HepG2 (cell line): ENCODE results near the gene FETUB. TPM values are rescaled to one million over a fixed set of nuclear protein-coding genes. Genes with fewer than 3 reads are reported as not detected.

Experiments
- ARNT ChIP-seq: fragments of 450-650 bp; IDR thresholded peaks from 2 replicates; pipeline ENCODE4 v1.6.1; 2017
- ASH2L ChIP-seq: fragments of 300-600, 200-600 bp; sonication (generic); IDR thresholded peaks from 2 replicates; pipeline ENCODE4 v1.7.0; 2017; ENCODE audit warnings: low read depth, mild to moderate bottlenecking, moderate library complexity, mixed read lengths, low read length; ENCODE audit not compliant: insufficient read length
- CBX5 ChIP-seq: sonication (generic); formaldehyde crosslinking; IDR thresholded peaks from 2 replicates; pipeline ENCODE4 v1.4.0; 2020; ENCODE audit warnings: missing genetic modification reagents, borderline replicate concordance
- ELF1 ChIP-seq: sonication (generic); formaldehyde crosslinking; IDR thresholded peaks from 2 replicates; pipeline ENCODE4 v1.4.0; 2020; ENCODE audit warnings: missing genetic modification reagents
- ELK4 ChIP-seq: sonication (generic); formaldehyde crosslinking; IDR thresholded peaks from 2 replicates; pipeline ENCODE4 v1.9.0; 2021; ENCODE audit warnings: missing genetic modification reagents, borderline replicate concordance
- FOXJ3 ChIP-seq: sonication (generic); formaldehyde crosslinking; IDR thresholded peaks from 2 replicates; pipeline ENCODE4 v1.4.0; 2020; ENCODE audit warnings: missing genetic modification reagents, mild to moderate bottlenecking, borderline replicate concordance
- GABPB1 ChIP-seq: IDR thresholded peaks from 2 replicates; pipeline ENCODE4 v1.6.1; 2016; ENCODE audit warnings: mild to moderate bottlenecking, missing genetic modification reagents, moderate library complexity, missing compliant biosample characterization
- JDP2 ChIP-seq: sonication (generic); formaldehyde crosslinking; IDR thresholded peaks from 2 replicates; pipeline ENCODE4 v1.8.1; 2022; ENCODE audit warnings: missing genetic modification reagents, borderline replicate concordance
- KAT8 ChIP-seq: IDR thresholded peaks from 2 replicates; pipeline ENCODE4 v1.6.1; 2016; ENCODE audit warnings: missing genetic modification reagents, missing compliant biosample characterization
- MIER3 ChIP-seq: IDR thresholded peaks from 2 replicates; pipeline ENCODE4 v1.6.1; 2016; ENCODE audit warnings: missing compliant biosample characterization, borderline replicate concordance
- MXI1 ChIP-seq: IDR thresholded peaks from 3 replicates; pipeline ENCODE4 v1.6.1; 2012; ENCODE audit warnings: low read depth, low read length, inconsistent platforms, borderline replicate concordance
- ONECUT2 ChIP-seq: sonication (generic); formaldehyde crosslinking; IDR thresholded peaks from 2 replicates; pipeline ENCODE4 v1.4.0; 2020; ENCODE audit warnings: missing genetic modification reagents
- RFX3 ChIP-seq: IDR thresholded peaks from 2 replicates; pipeline ENCODE4 v1.6.1; 2016; ENCODE audit warnings: missing biosample characterization, missing genetic modification reagents
- RFXANK ChIP-seq: IDR thresholded peaks from 2 replicates; pipeline ENCODE4 v1.6.1; 2016
- SP4 ChIP-seq: sonication (generic); formaldehyde crosslinking; IDR thresholded peaks from 2 replicates; pipeline ENCODE4 v1.8.1; 2023; ENCODE audit warnings: mild to moderate bottlenecking, missing genetic modification reagents
- TARDBP ChIP-seq: sonication (generic); formaldehyde crosslinking; IDR thresholded peaks from 2 replicates; pipeline ENCODE4 v1.8.0; 2022; ENCODE audit warnings: mild to moderate bottlenecking, missing genetic modification reagents
- YEATS4 ChIP-seq: sonication (generic); formaldehyde crosslinking; IDR thresholded peaks from 2 replicates; pipeline ENCODE4 v1.4.0; 2020; ENCODE audit warnings: missing genetic modification reagents, borderline replicate concordance
- ZFP36L1 ChIP-seq: sonication (generic); formaldehyde crosslinking; IDR thresholded peaks from 2 replicates; pipeline ENCODE4 v1.8.0; 2022; ENCODE audit warnings: mild to moderate bottlenecking, missing genetic modification reagents, moderate library complexity
- ZNF138 ChIP-seq: sonication (generic); formaldehyde crosslinking; IDR thresholded peaks from 2 replicates; pipeline ENCODE4 v1.5.0; 2020; ENCODE audit warnings: mild to moderate bottlenecking, low read depth, missing genetic modification reagents
- ZNF501 ChIP-seq: sonication (generic); formaldehyde crosslinking; IDR thresholded peaks from 2 replicates; pipeline ENCODE4 v1.5.1; 2020; ENCODE audit warnings: mild to moderate bottlenecking, moderate library complexity, missing genetic modification reagents
- ZNF644 ChIP-seq: IDR thresholded peaks from 2 replicates; pipeline ENCODE4 v1.6.1; 2016; ENCODE audit warnings: low read depth
- ZNF652 ChIP-seq: IDR thresholded peaks from 2 replicates; pipeline ENCODE4 v1.6.1; 2016; ENCODE audit warnings: low read depth, borderline replicate concordance
- ZNF704 ChIP-seq: sonication (generic); formaldehyde crosslinking; IDR thresholded peaks from 2 replicates; pipeline ENCODE4 v1.8.1; 2023; ENCODE audit warnings: mild to moderate bottlenecking, inconsistent platforms, moderate library complexity, missing genetic modification reagents, borderline replicate concordance
- ZNF788 ChIP-seq: sonication (generic); formaldehyde crosslinking; IDR thresholded peaks from 2 replicates; pipeline ENCODE4 v1.5.0; 2020; ENCODE audit warnings: mild to moderate bottlenecking, missing genetic modification reagents, borderline replicate concordance
- polyA plus RNA-seq, 8 experiments: library from polyadenylated mRNA; depleted of rRNA in 3 of 8; stranded (reverse) in 7 of 8; unstranded in 1 of 8; fragments of >200 nt; fragmentation: Illumina TruSeq in 4 of 8; extraction: Trizol in 4 of 8; gene quantifications; 2 replicates each; pipeline versions ENCODE4 v1.2.1 to v1.2.3, GENCODE V29; 2011 to 2016; ENCODE audit warnings: low read depth in 4 of 8, missing spikeins in 1 of 8, mixed read lengths in 1 of 8; ENCODE audit not compliant: insufficient read depth in 1 of 8
- total RNA-seq, 5 experiments: library from RNA; depleted of rRNA; stranded (reverse); fragments of >200 nt; fragmentation: Illumina TruSeq; extraction: Trizol; gene quantifications; 2 replicates each; pipeline ENCODE4 v1.2.3, GENCODE V29; 2016; ENCODE audit warnings: low read depth in 1 of 5
- TF ChIP-seq, protein P1 (sequence below): sonication (generic); formaldehyde crosslinking; IDR thresholded peaks from 2 replicates; pipeline ENCODE4 v1.5.1; 2020; ENCODE audit warnings: mild to moderate bottlenecking, missing genetic modification reagents
- TF ChIP-seq, protein P2 (sequence below): sonication (generic); formaldehyde crosslinking; IDR thresholded peaks from 2 replicates; pipeline ENCODE4 v1.9.0; 2021; ENCODE audit warnings: missing genetic modification reagents, mild to moderate bottlenecking, borderline replicate concordance

The FETUB gene
- total and polyA plus RNA-seq, 2 of the 13 experiments (the other 11 are each of a cell fraction or from before 2014, with no cell fraction given): 2.1 to 4.4 TPM

- TF ChIP-seq ZNF704 (CRISPR knock-in tag): no peak
- peak; percentile 50 for TF ChIP-seq SP4 (CRISPR knock-in tag)
- TF ChIP-seq ARNT: no peak
- TF ChIP-seq ZNF138: no peak
- TF ChIP-seq ZNF501 (CRISPR knock-in tag): no peak
- TF ChIP-seq ZNF644 (CRISPR knock-in tag): 0 out of 2 replicates have a peak, but pooled peaks have one; percentile 12
- TF ChIP-seq MXI1: peak; percentile 35; the same call in 1 of the 3 replicates
- TF ChIP-seq GABPB1 (CRISPR knock-in tag): no peak
- TF ChIP-seq RFXANK (CRISPR knock-in tag): no peak
- no peak for TF ChIP-seq ZNF788 (CRISPR knock-in tag)
- TF ChIP-seq, protein P1, sequence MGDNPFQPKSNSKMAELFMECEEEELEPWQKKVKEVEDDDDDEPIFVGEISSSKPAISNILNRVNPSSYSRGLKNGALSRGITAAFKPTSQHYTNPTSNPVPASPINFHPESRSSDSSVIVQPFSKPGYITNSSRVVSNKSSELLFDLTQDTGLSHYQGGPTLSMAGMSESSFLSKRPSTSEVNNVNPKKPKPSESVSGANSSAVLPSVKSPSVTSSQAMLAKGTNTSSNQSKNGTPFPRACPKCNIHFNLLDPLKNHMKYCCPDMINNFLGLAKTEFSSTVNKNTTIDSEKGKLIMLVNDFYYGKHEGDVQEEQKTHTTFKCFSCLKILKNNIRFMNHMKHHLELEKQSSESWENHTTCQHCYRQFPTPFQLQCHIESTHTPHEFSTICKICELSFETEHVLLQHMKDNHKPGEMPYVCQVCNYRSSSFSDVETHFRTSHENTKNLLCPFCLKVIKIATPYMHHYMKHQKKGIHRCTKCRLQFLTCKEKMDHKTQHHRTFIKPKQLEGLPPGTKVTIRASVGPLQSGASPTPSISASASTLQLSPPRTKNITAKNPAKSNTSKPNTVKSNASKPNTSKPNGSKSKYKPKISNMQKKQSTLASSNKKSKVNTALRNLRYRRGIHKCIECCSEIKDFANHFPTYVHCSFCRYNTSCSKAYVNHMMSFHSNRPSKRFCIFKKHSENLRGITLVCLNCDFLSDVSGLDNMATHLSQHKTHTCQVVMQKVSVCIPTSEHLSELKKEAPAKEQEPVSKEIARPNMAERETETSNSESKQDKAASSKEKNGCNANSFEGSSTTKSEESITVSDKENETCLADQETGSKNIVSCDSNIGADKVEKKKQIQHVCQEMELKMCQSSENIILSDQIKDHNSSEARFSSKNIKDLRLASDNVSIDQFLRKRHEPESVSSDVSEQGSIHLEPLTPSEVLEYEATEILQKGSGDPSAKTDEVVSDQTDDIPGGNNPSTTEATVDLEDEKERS: 0 out of 2 replicates have a peak, but pooled peaks have one; percentile 26
- no peak for TF ChIP-seq ASH2L
- no peak for TF ChIP-seq CBX5 (CRISPR knock-in tag)
- no peak for TF ChIP-seq ONECUT2 (CRISPR knock-in tag)
- TF ChIP-seq MIER3 (CRISPR knock-in tag): peak; percentile 43; the same call in 1 of the 2 replicates
- TF ChIP-seq JDP2 (CRISPR knock-in tag): no peak
- no peak for TF ChIP-seq ELK4
- no peak for TF ChIP-seq ZNF652
- no peak for TF ChIP-seq ELF1
- peak; percentile 25; the same call in 1 of the 2 replicates for TF ChIP-seq KAT8 (CRISPR knock-in tag)
- TF ChIP-seq YEATS4 (CRISPR knock-in tag): no peak
- TF ChIP-seq RFX3 (CRISPR knock-in tag): no peak
- TF ChIP-seq, protein P2, sequence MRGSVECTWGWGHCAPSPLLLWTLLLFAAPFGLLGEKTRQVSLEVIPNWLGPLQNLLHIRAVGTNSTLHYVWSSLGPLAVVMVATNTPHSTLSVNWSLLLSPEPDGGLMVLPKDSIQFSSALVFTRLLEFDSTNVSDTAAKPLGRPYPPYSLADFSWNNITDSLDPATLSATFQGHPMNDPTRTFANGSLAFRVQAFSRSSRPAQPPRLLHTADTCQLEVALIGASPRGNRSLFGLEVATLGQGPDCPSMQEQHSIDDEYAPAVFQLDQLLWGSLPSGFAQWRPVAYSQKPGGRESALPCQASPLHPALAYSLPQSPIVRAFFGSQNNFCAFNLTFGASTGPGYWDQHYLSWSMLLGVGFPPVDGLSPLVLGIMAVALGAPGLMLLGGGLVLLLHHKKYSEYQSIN (CRISPR knock-in tag): no peak
- TF ChIP-seq TARDBP (CRISPR knock-in tag): no peak
- TF ChIP-seq ZFP36L1 (CRISPR knock-in tag): 0 out of 2 replicates have a peak, but pooled peaks have one; percentile 35
- no peak for TF ChIP-seq FOXJ3 (CRISPR knock-in tag)
These were observed 42.0 kb upstream of the FETUB start (continued) for GRCh38 chr3:186598108-186598784.
